Measurements from ENCODE around the gene RFX2.

DNA sequence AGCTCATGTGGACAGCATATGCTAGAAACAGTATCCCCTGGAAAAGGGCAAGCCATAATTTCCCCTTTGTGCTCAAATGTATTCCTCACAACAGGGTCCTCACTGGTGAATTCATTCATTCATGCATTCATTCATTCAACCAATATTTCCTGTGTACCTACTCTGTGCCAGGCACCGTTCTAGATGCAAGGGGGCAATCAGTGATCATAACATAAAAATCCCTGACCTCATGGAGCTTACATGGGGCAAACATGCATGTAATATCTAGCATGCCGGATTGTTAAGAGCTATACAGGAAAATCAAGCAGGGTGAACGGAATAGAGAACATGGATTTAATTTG lies 134.9 kb downstream of the RFX2 start:
- TF ChIP-seq, protein P1, sequence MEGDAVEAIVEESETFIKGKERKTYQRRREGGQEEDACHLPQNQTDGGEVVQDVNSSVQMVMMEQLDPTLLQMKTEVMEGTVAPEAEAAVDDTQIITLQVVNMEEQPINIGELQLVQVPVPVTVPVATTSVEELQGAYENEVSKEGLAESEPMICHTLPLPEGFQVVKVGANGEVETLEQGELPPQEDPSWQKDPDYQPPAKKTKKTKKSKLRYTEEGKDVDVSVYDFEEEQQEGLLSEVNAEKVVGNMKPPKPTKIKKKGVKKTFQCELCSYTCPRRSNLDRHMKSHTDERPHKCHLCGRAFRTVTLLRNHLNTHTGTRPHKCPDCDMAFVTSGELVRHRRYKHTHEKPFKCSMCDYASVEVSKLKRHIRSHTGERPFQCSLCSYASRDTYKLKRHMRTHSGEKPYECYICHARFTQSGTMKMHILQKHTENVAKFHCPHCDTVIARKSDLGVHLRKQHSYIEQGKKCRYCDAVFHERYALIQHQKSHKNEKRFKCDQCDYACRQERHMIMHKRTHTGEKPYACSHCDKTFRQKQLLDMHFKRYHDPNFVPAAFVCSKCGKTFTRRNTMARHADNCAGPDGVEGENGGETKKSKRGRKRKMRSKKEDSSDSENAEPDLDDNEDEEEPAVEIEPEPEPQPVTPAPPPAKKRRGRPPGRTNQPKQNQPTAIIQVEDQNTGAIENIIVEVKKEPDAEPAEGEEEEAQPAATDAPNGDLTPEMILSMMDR (conservative IDR thresholded peaks at IDR 0.05; ENCODE audit: low read length): no peak
- TF ChIP-seq EZH2phosphoT487 (IDR thresholded peaks at IDR 0.05; ENCODE audit: borderline replicate concordance): no peak

Data from Loucy (cell line).